ENCODE data around the gene FAM13A.

The FAM13A gene

DNA sequence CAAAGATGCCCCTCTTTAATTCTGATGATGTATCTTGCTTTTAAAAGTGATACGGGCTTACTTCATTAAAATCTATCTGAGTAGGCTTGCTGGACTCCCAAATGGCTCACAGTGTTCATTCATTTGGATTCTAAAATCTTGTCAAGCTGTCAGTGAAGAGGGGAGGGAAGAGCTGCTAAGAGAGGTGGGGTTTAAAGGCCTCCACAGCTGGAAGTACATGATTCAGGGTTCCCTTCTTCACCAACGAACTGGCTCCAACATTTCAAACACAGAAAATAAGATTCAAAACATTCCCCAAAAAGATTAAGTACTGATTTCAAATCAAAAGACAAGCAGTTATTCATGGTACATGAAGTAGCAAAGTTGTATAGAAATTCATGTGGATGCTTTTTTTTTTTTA lies 226.4 kb downstream of the FAM13A start:
- TF ChIP-seq ZBTB7A (IDR thresholded peaks at IDR 0.05; ENCODE audit: low read depth): no peak
- no peak for TF ChIP-seq EGR1 (IDR thresholded peaks at IDR 0.05)
- TF ChIP-seq NFIC (IDR thresholded peaks at IDR 0.05): no peak
- TF ChIP-seq, protein P1, sequence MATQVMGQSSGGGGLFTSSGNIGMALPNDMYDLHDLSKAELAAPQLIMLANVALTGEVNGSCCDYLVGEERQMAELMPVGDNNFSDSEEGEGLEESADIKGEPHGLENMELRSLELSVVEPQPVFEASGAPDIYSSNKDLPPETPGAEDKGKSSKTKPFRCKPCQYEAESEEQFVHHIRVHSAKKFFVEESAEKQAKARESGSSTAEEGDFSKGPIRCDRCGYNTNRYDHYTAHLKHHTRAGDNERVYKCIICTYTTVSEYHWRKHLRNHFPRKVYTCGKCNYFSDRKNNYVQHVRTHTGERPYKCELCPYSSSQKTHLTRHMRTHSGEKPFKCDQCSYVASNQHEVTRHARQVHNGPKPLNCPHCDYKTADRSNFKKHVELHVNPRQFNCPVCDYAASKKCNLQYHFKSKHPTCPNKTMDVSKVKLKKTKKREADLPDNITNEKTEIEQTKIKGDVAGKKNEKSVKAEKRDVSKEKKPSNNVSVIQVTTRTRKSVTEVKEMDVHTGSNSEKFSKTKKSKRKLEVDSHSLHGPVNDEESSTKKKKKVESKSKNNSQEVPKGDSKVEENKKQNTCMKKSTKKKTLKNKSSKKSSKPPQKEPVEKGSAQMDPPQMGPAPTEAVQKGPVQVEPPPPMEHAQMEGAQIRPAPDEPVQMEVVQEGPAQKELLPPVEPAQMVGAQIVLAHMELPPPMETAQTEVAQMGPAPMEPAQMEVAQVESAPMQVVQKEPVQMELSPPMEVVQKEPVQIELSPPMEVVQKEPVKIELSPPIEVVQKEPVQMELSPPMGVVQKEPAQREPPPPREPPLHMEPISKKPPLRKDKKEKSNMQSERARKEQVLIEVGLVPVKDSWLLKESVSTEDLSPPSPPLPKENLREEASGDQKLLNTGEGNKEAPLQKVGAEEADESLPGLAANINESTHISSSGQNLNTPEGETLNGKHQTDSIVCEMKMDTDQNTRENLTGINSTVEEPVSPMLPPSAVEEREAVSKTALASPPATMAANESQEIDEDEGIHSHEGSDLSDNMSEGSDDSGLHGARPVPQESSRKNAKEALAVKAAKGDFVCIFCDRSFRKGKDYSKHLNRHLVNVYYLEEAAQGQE (IDR thresholded peaks at IDR 0.05; ENCODE audit: low read depth): no peak
- TF ChIP-seq CREB1 (IDR thresholded peaks at IDR 0.05; ENCODE audit: low read depth): no peak
- TF ChIP-seq EP300 (IDR thresholded peaks at IDR 0.05; ENCODE audit: borderline replicate concordance): no peak
- no peak for TF ChIP-seq TEAD4 (IDR thresholded peaks at IDR 0.05)
- no peak for TF ChIP-seq YY1 (IDR thresholded peaks at IDR 0.05; ENCODE audit: low read depth)
- no peak for TF ChIP-seq RAD21 (IDR thresholded peaks at IDR 0.05; ENCODE audit: low read depth)
- no peak for TF ChIP-seq TCF12 (IDR thresholded peaks at IDR 0.05; ENCODE audit: low read depth)
- TF ChIP-seq, protein P2, sequence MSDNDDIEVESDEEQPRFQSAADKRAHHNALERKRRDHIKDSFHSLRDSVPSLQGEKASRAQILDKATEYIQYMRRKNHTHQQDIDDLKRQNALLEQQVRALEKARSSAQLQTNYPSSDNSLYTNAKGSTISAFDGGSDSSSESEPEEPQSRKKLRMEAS (IDR thresholded peaks at IDR 0.05): no peak
- TF ChIP-seq, protein P3, sequence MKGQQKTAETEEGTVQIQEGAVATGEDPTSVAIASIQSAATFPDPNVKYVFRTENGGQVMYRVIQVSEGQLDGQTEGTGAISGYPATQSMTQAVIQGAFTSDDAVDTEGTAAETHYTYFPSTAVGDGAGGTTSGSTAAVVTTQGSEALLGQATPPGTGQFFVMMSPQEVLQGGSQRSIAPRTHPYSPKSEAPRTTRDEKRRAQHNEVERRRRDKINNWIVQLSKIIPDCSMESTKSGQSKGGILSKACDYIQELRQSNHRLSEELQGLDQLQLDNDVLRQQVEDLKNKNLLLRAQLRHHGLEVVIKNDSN (IDR thresholded peaks at IDR 0.05): no peak
- no peak for TF ChIP-seq TAF1 (IDR thresholded peaks at IDR 0.05; ENCODE audit: low read depth)
- no peak for TF ChIP-seq FOXM1 (IDR thresholded peaks at IDR 0.05; ENCODE audit: borderline replicate concordance, low read depth)
- no peak for TF ChIP-seq CEBPB (IDR thresholded peaks at IDR 0.05)

DNA sequence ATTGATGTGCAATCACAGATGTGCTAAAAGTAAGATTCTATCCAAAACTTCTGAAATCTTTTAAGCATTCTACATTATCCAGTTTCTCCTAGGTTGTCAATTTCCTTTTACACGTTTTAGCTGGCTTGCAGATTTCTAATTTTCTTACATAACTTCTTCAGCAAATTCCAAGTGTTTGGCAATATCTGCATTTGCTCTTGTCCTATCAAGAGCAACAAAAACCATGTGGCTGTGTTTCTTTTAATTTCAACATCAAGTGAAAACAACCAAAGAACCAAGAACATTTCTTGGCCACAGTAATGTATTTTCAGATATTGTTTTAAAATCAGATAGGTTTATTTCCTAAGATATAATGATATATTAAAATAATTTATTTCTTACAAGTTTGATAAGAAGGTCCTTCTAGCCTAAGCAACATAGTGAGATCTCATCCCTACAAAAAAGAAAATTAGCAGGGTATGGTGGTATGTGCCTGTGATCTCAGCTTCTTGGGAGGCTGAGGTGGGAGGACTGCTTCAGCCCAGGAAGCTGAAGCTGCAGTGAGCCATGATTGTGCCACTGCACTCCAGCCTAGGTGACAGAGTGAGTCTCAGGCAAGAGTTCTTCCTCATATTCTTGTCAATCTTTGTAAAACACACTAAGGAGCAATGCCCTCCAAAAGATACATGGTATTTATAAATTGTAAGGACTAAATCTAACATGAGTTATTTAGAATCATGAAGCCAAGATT lies 228.0 kb downstream of the FAM13A start:
- TF ChIP-seq CEBPB (IDR thresholded peaks at IDR 0.05) (no peak), ZBTB7A (IDR thresholded peaks at IDR 0.05; ENCODE audit: low read depth) (no peak), NFIC (IDR thresholded peaks at IDR 0.05) (no peak), YY1 (IDR thresholded peaks at IDR 0.05; ENCODE audit: low read depth) (no peak), TAF1 (IDR thresholded peaks at IDR 0.05; ENCODE audit: low read depth) (no peak), EGR1 (IDR thresholded peaks at IDR 0.05) (no peak), CREB1 (IDR thresholded peaks at IDR 0.05; ENCODE audit: low read depth) (no peak), FOXM1 (IDR thresholded peaks at IDR 0.05; ENCODE audit: borderline replicate concordance, low read depth) (no peak), TEAD4 (IDR thresholded peaks at IDR 0.05) (no peak), TCF12 (IDR thresholded peaks at IDR 0.05; ENCODE audit: low read depth) (no peak)
- TF ChIP-seq, protein P2 (IDR thresholded peaks at IDR 0.05): no peak
- TF ChIP-seq, protein P1 (IDR thresholded peaks at IDR 0.05; ENCODE audit: low read depth): no peak

DNA sequence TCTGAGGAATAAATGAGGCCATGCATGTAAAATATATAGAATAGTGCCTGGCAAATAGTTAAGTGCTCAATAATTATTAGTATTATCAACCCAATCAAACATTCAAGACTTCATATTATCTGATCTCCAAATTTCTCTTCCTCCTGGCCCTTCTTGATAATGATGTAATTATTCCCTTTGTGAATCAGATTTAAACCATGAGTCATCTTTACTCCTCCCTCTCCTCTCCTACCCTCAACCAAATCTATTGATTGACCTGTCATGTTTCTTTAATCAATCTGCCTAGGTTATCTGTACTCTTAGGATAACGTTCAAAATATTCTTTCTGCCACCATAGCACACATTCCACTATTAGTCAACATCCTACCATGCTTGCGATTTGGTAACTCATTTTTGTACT lies 229.5 kb downstream of the FAM13A start:
- TF ChIP-seq TCF12 (IDR thresholded peaks at IDR 0.05; ENCODE audit: low read depth) (no peak), TEAD4 (IDR thresholded peaks at IDR 0.05) (no peak), NFIC (IDR thresholded peaks at IDR 0.05) (no peak), TAF1 (IDR thresholded peaks at IDR 0.05; ENCODE audit: low read depth) (no peak), RAD21 (IDR thresholded peaks at IDR 0.05; ENCODE audit: low read depth) (no peak), YY1 (IDR thresholded peaks at IDR 0.05; ENCODE audit: low read depth) (no peak), EP300 (IDR thresholded peaks at IDR 0.05; ENCODE audit: borderline replicate concordance) (no peak), CREB1 (IDR thresholded peaks at IDR 0.05; ENCODE audit: low read depth) (no peak), ZBTB7A (IDR thresholded peaks at IDR 0.05; ENCODE audit: low read depth) (no peak), CEBPB (IDR thresholded peaks at IDR 0.05) (no peak), FOXM1 (IDR thresholded peaks at IDR 0.05; ENCODE audit: borderline replicate concordance, low read depth) (no peak), EGR1 (IDR thresholded peaks at IDR 0.05) (no peak)
- TF ChIP-seq, protein P2 (IDR thresholded peaks at IDR 0.05): no peak
- TF ChIP-seq, protein P1 (IDR thresholded peaks at IDR 0.05; ENCODE audit: low read depth): no peak
- TF ChIP-seq, protein P3 (IDR thresholded peaks at IDR 0.05): no peak
